ELF-1 (cell line): ENCODE data around the gene SRXN1.

Experiments
- DNase-seq: peaks from one replicate; pipeline ENCODE4 v3.0.0-alpha.2; 2016; ENCODE audit warnings: low read depth, low spot score

The SRXN1 gene

GRCh38 chr20:675453-676314 is 22.7 kb upstream of the SRXN1 start, which contains the start of gene SCRT2:
TSS of gene SCRT2 (minus strand) at chr20:675802. CDS start at chr20:675601, 201 bp downstream.
- peak; percentile 86 for DNase-seq

GRCh38 chr20:675033-675452 is 22.0 kb upstream of the SRXN1 start:
- DNase-seq, result no peak

- DNase-seq, result no peak
Measured at GRCh38 chr20:673603-674001, 20.6 kb upstream of the SRXN1 start.

GRCh38 chr20:672963-673602 is 20.1 kb upstream of the SRXN1 start:
- DNase-seq, result peak; percentile 51

GRCh38 chr20:671252-672030 is 18.4 kb upstream of the SRXN1 start:
- no peak for DNase-seq

- DNase-seq, result no peak
Measured at GRCh38 chr20:669573-669972, 16.6 kb upstream of the SRXN1 start.

GRCh38 chr20:668638-669037 is 15.6 kb upstream of the SRXN1 start:
- DNase-seq, result no peak

- no peak for DNase-seq
Measured at GRCh38 chr20:668050-668449, 15.1 kb upstream of the SRXN1 start.

GRCh38 chr20:667351-668034 is 14.5 kb upstream of the SRXN1 start:
- DNase-seq, result peak; percentile 58

GRCh38 chr20:666877-667276 is 13.9 kb upstream of the SRXN1 start:
- DNase-seq, result no peak

GRCh38 chr20:665276-665675 is 12.3 kb upstream of the SRXN1 start:
- DNase-seq, result peak; percentile 45

- no peak for DNase-seq
Measured at GRCh38 chr20:664576-664975, 11.6 kb upstream of the SRXN1 start.

GRCh38 chr20:664151-664550 is 11.2 kb upstream of the SRXN1 start:
- no peak for DNase-seq

GRCh38 chr20:663315-664090 is 10.5 kb upstream of the SRXN1 start:
- peak; percentile 82 for DNase-seq

GRCh38 chr20:662277-663192 is 9.5 kb upstream of the SRXN1 start:
- DNase-seq, result no peak

GRCh38 chr20:661474-662270 is 8.7 kb upstream of the SRXN1 start:
- peak; percentile 29 for DNase-seq

- DNase-seq, result no peak
Measured at GRCh38 chr20:658731-659291, 5.8 kb upstream of the SRXN1 start.

GRCh38 chr20:658202-658601 is 5.2 kb upstream of the SRXN1 start:
- no peak for DNase-seq
